Caki2 (cell line): Measurements from ENCODE around the gene SRGAP2C. TPM values are rescaled to one million over a fixed set of nuclear protein-coding genes. Genes with fewer than 3 reads are reported as not detected.
"Not testable (repeated sequence)": the region's sequence is repeated elsewhere in the genome, so short reads cannot be mapped to it uniquely, and the experiment has no call there.

Source experiments
- DNase-seq: peaks from one replicate; pipeline ENCODE4 v3.0.0-alpha.2; 2015; ENCODE audit warnings: low read depth
- in situ Hi-C: cut with HindIII; loops from 2 replicates; pipeline ENCODE4 v1.10.0; 2016; ENCODE audit warnings: low sequenced_read_pairs, low pct_unique_long_range_greater_than_20kb, mixed read lengths
- total RNA-seq: library from RNA; depleted of rRNA; stranded (reverse); fragments of >200 nt; shearing (Covaris generic); gene quantifications from 2 replicates; pipeline ENCODE4 v1.2.3, GENCODE V29; 2014; ENCODE audit warnings: low replicate concordance

SRGAP2C gene
- total RNA-seq, 1 experiment from 2014 or later, result 8.6 TPM

DNA sequence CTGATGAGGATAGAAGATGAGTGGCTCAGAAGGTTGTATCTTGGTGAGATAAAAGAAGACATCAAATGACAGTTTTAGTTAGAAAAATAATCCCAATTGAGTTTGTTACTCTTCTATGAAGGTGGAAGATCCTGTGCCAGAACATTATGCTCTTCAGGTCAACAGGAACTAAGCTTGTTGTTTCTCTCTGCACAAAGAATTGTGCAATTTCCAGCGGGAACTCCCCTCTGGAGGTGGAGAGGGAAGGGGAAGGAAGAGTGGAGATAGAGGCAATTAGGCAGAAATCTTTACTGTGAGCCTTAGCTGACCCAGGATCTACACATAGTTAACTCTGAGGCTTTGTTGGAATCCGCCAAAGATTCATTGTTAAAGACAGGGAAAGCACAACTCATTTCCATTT lies 77.4 kb downstream of the SRGAP2C start:
- DNase-seq, in situ Hi-C loops: not testable (repeated sequence)

DNA sequence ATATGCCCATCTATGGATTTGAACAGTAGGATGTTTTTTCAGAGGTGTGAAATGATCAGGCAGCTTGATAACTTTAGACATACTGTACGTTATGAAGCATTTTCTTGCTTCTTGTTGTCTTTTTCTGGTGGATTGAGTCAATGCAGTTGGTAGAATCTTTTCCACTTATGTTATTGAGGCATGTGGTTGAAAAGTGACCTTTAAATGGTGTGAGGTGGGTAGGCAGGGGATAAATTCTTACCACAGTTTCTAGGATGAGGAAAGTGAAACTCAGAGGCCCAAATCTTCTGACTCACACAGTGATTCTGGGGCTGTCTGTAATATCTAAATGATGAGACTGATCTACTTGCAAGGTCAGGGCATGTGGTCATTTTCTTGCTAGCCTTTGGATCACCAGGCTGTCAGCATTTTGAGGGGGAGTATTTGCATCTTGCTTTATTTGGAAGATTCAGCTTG lies 79.0 kb downstream of the SRGAP2C start:
- DNase-seq, result peak; percentile 8
- in situ Hi-C loops, result not testable (repeated sequence)

GRCh38 chr1:121267072-121267471 lies 82.3 kb downstream of the SRGAP2C start:
- in situ Hi-C loops, DNase-seq: not testable (repeated sequence)

DNA sequence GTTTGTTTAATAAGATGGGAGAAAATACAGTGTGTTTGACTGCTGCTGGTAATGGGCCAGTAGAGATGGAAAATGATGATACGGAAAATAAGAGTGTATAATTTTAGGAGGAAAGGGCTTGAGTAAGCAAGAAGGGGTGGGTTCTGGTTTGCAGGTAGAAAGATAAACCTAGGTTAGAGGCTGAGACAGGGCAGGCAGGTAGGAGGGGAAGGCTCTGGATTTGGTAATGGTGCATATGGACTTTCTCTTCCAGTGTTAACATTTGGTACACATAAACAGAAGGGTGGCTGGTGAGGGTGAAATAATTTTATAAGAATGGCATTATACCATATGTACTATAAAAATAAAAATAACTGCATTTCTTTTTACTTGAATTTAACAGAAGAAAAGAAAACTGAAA lies 84.5 kb downstream of the SRGAP2C start:
- in situ Hi-C loops, DNase-seq: not testable (repeated sequence)

GRCh38 chr1:121269973-121270372 lies 85.2 kb downstream of the SRGAP2C start:
- DNase-seq, in situ Hi-C loops: not testable (repeated sequence)

- in situ Hi-C loops, DNase-seq: not testable (repeated sequence)
These were observed 86.5 kb downstream of the SRGAP2C start for GRCh38 chr1:121271143-121271715.

GRCh38 chr1:121275435-121275834 lies 90.7 kb downstream of the SRGAP2C start:
- DNase-seq, in situ Hi-C loops: not testable (repeated sequence)

DNA sequence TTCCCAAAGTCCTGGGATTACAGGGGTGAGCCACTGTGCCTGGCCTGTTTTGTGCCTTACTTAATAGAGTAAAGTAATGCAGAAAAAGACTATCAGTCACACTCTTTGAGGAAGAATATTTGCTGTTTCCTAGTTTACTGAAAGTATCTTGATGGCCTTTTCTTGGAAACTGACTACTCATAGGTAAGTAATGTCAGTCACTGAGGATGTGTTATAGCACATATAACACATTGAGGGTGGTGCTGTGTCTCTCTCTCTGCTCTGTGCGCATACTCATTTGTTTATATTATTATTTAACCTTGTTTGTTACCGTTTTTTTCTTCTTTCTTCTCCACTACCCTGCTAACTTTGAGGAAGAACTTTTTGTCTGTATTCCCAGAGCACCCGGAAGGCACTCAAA lies 93.4 kb downstream of the SRGAP2C start:
- DNase-seq, in situ Hi-C loops: not testable (repeated sequence)

DNA sequence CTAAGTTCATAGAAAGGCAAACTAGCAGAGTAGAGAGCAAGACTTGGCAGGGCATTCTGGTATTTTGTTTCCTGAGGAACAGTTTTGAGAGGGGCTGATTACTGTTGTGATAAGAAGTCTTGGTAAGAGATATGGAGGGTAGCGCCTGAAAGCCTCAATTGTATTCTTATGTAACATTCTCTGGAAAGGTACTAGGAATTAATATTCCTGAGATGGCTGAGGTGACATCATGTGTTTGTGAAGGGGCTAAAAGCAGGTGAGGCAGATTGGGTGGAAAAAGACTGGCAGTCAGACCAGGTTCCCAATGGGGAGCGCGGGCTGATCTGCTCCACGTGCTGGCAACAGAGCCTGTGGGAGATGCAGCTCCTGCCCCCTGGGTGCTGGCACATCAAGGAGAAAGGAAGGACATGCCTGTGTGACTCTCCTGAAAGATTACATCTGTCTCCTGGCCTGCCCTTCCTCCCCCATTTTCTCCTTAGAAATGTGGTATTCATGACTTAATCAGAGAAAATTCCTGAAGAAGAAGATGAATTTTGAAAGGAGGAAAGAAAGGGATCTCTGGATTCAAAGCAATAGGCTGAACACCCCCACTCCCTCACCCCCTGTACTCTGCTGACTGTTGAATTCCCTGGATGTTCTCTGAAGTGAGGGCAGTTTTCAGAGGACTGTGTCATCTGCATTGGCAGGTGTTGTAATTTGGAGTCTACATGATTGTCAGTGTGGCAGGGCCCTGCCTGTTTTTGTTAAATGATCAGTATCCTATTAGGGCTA lies 94.2 kb downstream of the SRGAP2C start:
- DNase-seq, in situ Hi-C loops: not testable (repeated sequence)

- in situ Hi-C loops, DNase-seq: not testable (repeated sequence)
These were observed 94.7 kb downstream of the SRGAP2C start for GRCh38 chr1:121279548-121279898.

GRCh38 chr1:121280699-121281317 lies 96.0 kb downstream of the SRGAP2C start:
- in situ Hi-C loops, DNase-seq: not testable (repeated sequence)

DNA sequence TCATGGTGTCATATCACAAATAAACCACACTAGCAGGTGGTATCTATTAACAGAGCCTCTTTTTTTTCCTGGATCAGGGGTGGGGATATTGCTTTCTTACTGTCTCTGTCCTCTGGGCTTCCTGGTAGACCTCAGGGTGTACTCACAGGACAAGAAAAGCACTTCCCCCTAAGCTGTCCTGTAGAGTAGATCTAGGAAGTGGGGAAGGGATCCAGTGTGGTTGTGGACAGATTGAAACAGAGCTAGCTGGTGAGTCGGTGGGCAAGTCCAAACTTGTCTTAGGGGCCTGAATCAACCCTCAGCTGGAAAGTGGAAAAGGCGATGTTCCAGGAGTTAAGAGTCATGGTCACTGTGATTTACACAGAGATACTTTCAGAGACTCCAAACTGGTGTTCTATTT lies 96.7 kb downstream of the SRGAP2C start:
- in situ Hi-C loops, DNase-seq: not testable (repeated sequence)

- in situ Hi-C loops, DNase-seq: not testable (repeated sequence)
These were observed 98.9 kb downstream of the SRGAP2C start for GRCh38 chr1:121283587-121284180.

GRCh38 chr1:121292590-121292989 lies 107.8 kb downstream of the SRGAP2C start:
- DNase-seq, in situ Hi-C loops: not testable (repeated sequence)

- DNase-seq, in situ Hi-C loops: not testable (repeated sequence)
These were observed 108.8 kb downstream of the SRGAP2C start for GRCh38 chr1:121293263-121294204.

- in situ Hi-C loops, result not testable (repeated sequence)
These were observed 109.4 kb downstream of the SRGAP2C start for GRCh38 chr1:121294205-121294570.

DNA sequence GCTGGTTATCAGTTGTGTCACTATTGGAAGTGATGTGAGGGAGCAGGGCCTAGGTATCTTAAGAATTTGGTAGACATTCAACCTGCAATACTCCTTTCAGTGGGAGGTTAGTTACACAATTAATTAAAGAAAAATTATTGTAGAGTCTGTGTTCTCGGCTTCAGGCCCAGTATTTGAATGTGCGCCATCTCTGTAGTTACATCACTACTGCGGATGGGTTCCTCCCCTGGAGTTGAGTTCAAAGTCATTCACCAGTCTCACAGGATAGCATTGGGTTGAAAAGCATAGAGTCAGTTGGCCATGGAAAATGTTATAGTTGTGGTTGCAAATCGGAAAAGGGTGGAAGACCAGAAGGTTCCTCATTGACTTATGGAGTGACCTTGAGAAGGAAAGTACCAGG lies 111.8 kb downstream of the SRGAP2C start:
- in situ Hi-C loops, result not testable (repeated sequence)

More at GRCh38 chr1:121294205-121294570, 109.4 kb downstream of the SRGAP2C start:
- DNase-seq, result not testable (repeated sequence)

DNA sequence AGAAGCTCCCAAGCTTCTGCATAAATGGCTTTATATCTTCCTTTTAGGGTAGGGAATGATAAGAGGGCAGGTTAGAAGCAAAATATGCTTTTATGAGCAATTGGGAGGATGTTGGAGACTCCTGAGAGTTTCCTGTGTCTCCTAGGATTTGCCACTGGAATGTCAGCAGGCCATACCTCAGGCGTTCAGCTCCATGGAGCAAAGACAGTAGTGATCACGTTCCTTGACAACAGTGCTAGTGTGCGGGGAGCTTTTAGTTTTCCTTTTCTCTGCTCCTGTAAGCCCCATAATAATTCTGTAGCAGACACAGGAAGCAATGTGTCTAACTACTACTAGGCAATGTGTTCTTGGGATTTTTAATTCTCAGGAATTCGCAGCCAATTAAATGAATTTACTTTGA lies 113.8 kb downstream of the SRGAP2C start:
- in situ Hi-C loops, DNase-seq: not testable (repeated sequence)

More for the DNA sequence above, 111.8 kb downstream of the SRGAP2C start:
- DNase-seq, result not testable (repeated sequence)
